Neural crest cell (in vitro differentiated cells): ENCODE data around the gene AHCY. TPM values are rescaled to one million over a fixed set of nuclear protein-coding genes. Genes with fewer than 3 reads are reported as not detected.

ENCODE experiments used
- DNase-seq: peaks from one replicate; pipeline ENCODE4 v3.0.0; 2021; ENCODE audit warnings: low read depth, mixed read lengths, low spot score
- H3K27ac Mint-ChIP-seq: one replicate; pipeline ENCODE4 v1.8.0; 2021; ENCODE audit warnings: mild to moderate bottlenecking, mixed read lengths; ENCODE audit not compliant: unreplicated experiment
- H3K27me3 Mint-ChIP-seq: 2 replicates; pipeline ENCODE4 v1.8.0; 2021; ENCODE audit warnings: low read depth, mild to moderate bottlenecking, mixed read lengths
- H3K36me3 Mint-ChIP-seq: 2 replicates; pipeline ENCODE4 v1.8.0; 2021; ENCODE audit warnings: low read depth, mild to moderate bottlenecking, mixed read lengths
- H3K4me1 Mint-ChIP-seq: 2 replicates; pipeline ENCODE4 v1.8.0; 2021; ENCODE audit warnings: mixed read lengths
- H3K4me3 Mint-ChIP-seq: one replicate; pipeline ENCODE4 v1.8.0; 2021; ENCODE audit warnings: mild to moderate bottlenecking, mixed read lengths
- H3K9me3 Mint-ChIP-seq: 2 replicates; pipeline ENCODE4 v1.8.0; 2021; ENCODE audit warnings: mixed read lengths
- total RNA-seq: library from RNA; stranded (reverse); gene quantifications from 2 replicates; pipeline ENCODE4 v1.2.1, GENCODE V29; 2021
- TF ChIP-seq, protein P1 (sequence below): fragments of 200-600 bp; sonication (generic); conservative IDR thresholded peaks from 2 replicates; pipeline ENCODE4 v1.5.0; 2021; ENCODE audit warnings: antibody characterized with exemption, mild to moderate bottlenecking

The AHCY gene
- total RNA-seq, 1 donor from 2014 or later: 358 TPM

DNA sequence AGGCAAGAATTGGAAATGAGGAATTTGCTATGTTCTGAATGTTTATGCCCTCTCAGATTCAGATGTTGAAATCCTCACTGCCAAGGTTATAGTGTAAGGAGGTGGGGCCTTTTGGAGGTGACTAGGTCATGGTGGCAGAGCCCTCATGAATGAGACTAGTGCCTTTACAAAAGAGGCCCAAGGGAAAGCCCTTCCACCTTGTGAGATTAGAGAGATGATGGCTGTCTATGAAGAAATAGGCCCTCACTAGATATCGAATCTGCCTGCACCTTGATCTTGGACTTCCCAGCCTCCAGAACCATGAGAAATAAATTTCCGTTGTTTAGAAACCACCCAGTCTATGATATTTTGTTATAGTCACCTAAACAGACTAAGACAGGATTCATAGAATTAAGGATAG, 51.5 kb downstream of the AHCY start:
- TF ChIP-seq, protein P1, sequence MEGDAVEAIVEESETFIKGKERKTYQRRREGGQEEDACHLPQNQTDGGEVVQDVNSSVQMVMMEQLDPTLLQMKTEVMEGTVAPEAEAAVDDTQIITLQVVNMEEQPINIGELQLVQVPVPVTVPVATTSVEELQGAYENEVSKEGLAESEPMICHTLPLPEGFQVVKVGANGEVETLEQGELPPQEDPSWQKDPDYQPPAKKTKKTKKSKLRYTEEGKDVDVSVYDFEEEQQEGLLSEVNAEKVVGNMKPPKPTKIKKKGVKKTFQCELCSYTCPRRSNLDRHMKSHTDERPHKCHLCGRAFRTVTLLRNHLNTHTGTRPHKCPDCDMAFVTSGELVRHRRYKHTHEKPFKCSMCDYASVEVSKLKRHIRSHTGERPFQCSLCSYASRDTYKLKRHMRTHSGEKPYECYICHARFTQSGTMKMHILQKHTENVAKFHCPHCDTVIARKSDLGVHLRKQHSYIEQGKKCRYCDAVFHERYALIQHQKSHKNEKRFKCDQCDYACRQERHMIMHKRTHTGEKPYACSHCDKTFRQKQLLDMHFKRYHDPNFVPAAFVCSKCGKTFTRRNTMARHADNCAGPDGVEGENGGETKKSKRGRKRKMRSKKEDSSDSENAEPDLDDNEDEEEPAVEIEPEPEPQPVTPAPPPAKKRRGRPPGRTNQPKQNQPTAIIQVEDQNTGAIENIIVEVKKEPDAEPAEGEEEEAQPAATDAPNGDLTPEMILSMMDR: no peak
- Mint-ChIP-seq H3K36me3 (peaks cover 3% of the 10 kb centered on the region), H3K27ac (no peak overlapping the region), H3K4me3 (no peak overlapping the region), H3K27me3 (no peaks in the 10 kb centered on the region), H3K4me1 (peaks cover 26% of the 10 kb centered on the region), H3K9me3 (no peaks in the 10 kb centered on the region)
- no peak for DNase-seq

DNA sequence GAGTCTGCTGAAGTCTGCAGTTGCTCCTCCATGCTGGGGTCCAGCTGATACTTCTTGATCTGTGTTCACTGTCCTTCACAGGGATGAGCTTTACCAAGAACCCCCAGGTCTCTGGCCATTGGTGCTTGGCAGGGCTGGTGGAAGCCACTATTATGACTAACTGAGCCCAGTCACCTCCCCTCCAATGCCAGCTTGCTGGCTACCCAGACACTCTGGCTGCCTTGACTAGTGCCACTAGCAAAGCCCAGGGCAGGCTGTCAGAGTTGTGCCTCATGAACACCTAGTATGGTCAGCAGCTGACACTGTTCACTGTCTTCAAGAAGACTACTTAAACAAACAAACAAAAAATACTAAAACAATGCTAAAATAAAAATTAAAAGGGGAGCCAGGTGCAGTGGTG, 53.1 kb downstream of the AHCY start:
- Mint-ChIP-seq H3K4me1 (peaks cover 24% of the 10 kb centered on the region), H3K36me3 (peaks cover 3% of the 10 kb centered on the region), H3K27ac (no peak overlapping the region), H3K27me3 (no peaks in the 10 kb centered on the region), H3K9me3 (no peaks in the 10 kb centered on the region), H3K4me3 (no peak overlapping the region)
- DNase-seq: no peak
- TF ChIP-seq, protein P1: no peak

DNA sequence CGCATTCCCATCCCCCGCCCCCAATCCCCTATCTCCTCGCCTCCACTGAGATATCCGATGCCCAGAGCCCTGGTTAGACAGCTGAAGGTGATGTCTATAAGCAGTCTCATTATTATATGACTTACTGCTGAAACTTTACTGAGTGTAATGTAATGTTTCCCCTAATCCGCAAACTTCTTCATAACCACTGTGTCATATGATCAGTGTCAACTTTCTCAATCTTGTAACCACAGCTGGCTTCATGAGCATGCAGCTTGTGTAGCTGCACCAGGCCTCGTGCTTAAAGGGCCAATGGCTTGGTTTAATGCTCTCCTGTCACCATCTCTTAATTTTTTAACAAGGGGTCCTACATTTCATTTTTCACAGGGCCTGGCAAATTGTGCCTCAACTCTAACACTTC, 53.9 kb downstream of the AHCY start:
- DNase-seq: no peak
- Mint-ChIP-seq H3K36me3 (peaks cover 3% of the 10 kb centered on the region), H3K4me3 (no peak overlapping the region), H3K27me3 (no peaks in the 10 kb centered on the region), H3K9me3 (no peaks in the 10 kb centered on the region), H3K4me1 (peaks cover 24% of the 10 kb centered on the region), H3K27ac (peak overlapping the region; percentile 32)
- TF ChIP-seq, protein P1: no peak

DNA sequence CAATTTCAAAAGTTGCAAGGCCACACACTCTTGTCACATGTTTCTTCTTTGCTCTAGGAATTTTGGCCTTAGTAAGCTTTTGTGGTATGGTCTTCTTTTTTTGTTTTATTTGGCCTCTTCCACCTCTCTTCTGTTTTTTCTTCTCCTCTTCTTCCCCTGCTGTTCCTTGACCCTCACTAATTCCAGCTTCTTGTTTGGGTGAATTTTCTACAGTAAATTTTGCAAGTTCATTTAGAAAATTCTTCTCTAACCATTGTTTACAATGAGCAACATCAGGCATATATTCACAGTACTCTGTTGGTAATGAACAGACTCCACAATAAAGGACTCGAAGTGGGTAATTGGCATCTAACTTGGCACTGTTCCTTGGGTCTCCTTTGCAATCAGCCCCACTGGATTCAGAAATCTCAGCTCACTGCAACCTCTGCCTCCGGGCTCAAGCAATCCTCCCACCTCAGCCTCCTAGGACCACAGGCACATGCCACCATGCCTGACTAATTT, 57.0 kb downstream of the AHCY start:
- Mint-ChIP-seq H3K4me1 (peaks cover 23% of the 10 kb centered on the region), H3K36me3 (no peaks in the 10 kb centered on the region), H3K4me3 (no peak overlapping the region), H3K27me3 (no peaks in the 10 kb centered on the region), H3K9me3 (no peaks in the 10 kb centered on the region), H3K27ac (no peak overlapping the region)
- no peak for DNase-seq
- TF ChIP-seq, protein P1: no peak

DNA sequence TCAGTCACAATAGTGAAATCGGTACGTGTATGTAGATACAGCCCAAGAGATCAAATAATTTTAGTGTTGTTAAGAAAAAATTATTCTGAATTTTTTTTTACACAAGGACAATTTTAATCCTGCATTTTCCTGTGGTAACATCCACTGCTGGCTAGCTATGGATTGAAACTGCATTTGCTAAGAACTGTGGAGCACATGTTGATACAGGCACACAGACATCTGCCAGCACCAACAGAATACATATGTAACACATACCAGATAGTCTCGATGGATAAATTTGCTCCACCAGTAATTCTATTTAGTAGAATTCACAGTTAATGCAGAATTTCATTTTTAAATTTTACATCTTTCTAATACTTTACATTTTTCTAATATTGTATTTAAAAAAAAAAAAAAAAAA, 59.8 kb downstream of the AHCY start:
- no peak overlapping the region for H3K4me3 Mint-ChIP-seq
- peaks cover 5% of the 10 kb centered on the region for H3K9me3 Mint-ChIP-seq
- peaks cover 16% of the 10 kb centered on the region for H3K4me1 Mint-ChIP-seq
- peaks cover 5% of the 10 kb centered on the region for H3K36me3 Mint-ChIP-seq
- DNase-seq: no peak
- H3K27me3 Mint-ChIP-seq: peaks cover 5% of the 10 kb centered on the region
- H3K27ac Mint-ChIP-seq: no peak overlapping the region
- TF ChIP-seq, protein P1: no peak
